GM12875 (cell line): Measurements from ENCODE around the gene LDB2.

ENCODE experiments used
- H3K4me3 ChIP-seq: one replicate; pipeline ENCODE4 v1.5.1; 2011; ENCODE audit warnings: low read depth, low read length, control low read depth
- TF ChIP-seq, protein P1 (sequence below): IDR thresholded peaks from 2 replicates; pipeline ENCODE4 v1.5.1; 2011; ENCODE audit warnings: low read depth, mild to moderate bottlenecking, control low read depth, inconsistent platforms, low read length, moderate library complexity, borderline replicate concordance; ENCODE audit not compliant: insufficient read depth

LDB2 gene

DNA sequence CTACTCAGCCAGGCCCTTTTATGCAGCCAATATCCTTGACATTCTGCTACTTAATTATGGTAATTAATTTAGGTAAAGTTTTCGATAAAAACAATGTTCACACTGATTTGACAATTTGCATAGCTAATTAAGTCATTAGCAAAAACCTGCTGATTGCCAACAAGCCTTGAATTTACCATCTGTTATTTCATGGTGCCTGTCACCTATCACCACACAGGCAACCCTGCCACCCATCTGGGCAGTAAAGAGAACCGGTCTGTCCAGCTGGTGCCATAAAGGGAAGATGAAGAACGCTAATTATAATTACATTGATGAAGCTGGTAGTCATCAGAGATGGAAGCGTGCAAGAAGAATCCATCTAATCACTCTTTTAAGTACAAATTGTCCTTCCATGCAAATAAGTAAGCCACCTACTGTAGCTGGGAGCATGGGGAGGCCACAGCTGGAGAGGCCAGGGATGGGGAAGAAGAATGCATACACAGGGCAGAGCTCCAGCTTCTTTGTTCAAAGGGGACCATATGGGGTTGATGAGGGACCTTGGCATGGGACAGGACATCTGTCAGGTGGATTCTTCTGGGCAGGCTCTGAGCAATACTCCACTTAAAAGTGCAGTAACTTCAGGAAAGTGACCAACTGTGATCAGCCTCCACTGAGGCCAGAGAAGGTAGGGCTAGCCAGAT, 394.9 kb downstream of the LDB2 start:
- TF ChIP-seq, protein P1, sequence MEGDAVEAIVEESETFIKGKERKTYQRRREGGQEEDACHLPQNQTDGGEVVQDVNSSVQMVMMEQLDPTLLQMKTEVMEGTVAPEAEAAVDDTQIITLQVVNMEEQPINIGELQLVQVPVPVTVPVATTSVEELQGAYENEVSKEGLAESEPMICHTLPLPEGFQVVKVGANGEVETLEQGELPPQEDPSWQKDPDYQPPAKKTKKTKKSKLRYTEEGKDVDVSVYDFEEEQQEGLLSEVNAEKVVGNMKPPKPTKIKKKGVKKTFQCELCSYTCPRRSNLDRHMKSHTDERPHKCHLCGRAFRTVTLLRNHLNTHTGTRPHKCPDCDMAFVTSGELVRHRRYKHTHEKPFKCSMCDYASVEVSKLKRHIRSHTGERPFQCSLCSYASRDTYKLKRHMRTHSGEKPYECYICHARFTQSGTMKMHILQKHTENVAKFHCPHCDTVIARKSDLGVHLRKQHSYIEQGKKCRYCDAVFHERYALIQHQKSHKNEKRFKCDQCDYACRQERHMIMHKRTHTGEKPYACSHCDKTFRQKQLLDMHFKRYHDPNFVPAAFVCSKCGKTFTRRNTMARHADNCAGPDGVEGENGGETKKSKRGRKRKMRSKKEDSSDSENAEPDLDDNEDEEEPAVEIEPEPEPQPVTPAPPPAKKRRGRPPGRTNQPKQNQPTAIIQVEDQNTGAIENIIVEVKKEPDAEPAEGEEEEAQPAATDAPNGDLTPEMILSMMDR: no peak
- H3K4me3 ChIP-seq: no peak overlapping the region

DNA sequence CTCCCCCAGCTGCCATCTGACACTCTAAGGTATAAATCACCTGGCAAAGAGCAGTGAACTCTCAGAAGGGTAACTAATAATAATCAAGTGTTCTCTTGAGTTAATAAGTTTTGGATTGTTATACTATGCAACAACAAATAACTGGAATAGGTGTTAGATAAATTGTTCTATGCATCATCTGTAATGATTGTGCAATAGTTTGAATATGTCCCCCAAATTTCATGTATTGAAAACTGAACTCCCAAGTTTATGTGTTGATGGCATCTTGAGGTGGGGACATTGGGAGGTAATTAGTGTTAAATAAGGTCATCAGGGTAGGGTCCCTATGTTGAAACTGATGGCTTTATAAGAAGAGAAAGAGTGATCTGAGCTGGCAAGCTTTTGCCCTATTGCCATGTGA, 399.5 kb downstream of the LDB2 start:
- TF ChIP-seq, protein P1: no peak

DNA sequence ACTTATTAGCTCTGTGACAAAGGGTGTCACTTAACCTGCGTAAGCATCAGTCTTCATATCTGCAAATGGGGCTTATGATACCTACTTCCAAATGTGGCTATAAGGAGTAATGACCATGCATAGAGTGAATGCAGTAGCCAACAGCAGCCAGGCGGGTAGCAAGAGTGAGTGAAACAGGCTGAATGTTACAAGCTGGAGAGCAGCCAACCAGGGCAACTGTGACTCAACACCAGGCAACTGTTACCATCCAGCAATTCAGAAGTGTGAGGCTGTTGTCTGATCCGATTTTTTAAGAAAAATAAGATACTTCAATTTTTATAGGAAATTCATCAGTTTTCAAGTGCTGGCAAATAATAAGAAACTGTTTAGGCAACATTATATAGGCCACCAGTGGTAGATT, 401.9 kb downstream of the LDB2 start:
- TF ChIP-seq, protein P1: no peak
- no peak overlapping the region for H3K4me3 ChIP-seq

More for the DNA sequence above, 399.5 kb downstream of the LDB2 start:
- H3K4me3 ChIP-seq: no peak overlapping the region

- H3K4me3 ChIP-seq: no peak overlapping the region
- TF ChIP-seq, protein P1: no peak
Measured at GRCh38 chr4:16492872-16493271, 405.6 kb downstream of the LDB2 start.

- TF ChIP-seq, protein P1: no peak
- H3K4me3 ChIP-seq: no peak overlapping the region
Measured at GRCh38 chr4:16489226-16489625, 409.2 kb downstream of the LDB2 start.

DNA sequence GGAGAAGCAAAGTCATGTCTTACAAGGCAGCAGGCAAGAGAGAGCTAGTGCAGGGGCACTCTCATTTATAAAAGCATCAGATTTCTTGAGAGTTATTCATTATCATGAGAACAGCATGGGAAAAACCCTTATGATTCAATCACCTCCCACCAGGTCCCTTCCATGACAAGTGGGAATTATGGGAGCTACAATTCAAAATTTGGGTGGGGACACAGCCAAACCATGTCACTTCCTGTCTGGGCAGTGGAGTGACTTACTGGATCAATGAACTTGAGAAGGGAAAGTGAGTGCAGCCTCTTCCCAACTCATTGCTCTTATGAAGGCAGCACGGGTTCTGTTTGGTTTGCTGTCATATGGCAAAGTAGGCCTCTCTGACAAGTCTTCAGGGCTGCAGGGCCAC, 410.4 kb downstream of the LDB2 start:
- H3K4me3 ChIP-seq: no peak overlapping the region
- TF ChIP-seq, protein P1: no peak

DNA sequence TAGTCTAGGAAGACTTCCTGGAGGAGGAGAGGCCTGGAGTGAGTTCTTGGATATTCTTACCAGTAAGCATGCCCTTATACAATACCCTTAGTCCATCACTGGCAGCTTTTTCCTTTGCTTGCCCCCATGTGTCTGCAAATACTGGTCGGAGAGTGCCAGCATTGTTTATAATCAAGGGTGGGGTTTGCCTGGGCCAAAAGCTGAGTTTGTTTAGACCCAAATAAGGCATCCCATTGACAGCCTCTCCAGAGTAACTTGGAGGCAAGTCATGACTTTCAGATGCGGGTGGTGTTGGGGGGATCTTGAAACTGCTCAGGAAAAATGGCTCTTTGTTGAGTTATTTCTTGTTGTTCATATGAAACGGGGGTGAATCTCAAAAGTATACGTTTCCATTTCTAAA, 413.7 kb downstream of the LDB2 start:
- H3K4me3 ChIP-seq: no peak overlapping the region
- TF ChIP-seq, protein P1: no peak
